Panc1 (cell line): ENCODE measurements around the gene GRIA2. TPM values are rescaled to one million over a fixed set of nuclear protein-coding genes. Genes with fewer than 3 reads are reported as not detected.

Source experiments
- ATAC-seq: fragments of 200-7000 bp; cut with Tn5 transposase; 2 replicates; pipeline ENCODE4 v1.9.1; 2020; ENCODE audit warnings: mild to moderate bottlenecking, moderate library complexity
- BruUV-seq: library from RNA; stranded (reverse); fragments of 400-500 nt; replicated peaks from 2 replicates; lab custom pipeline; 2021; lab: Mats Ljungman, UMichigan
- CTCF ChIA-PET: fragments of 300-600 bp; sonication (Branson Sonifier 250); formaldehyde crosslinking; loops from one replicate; lab custom pipeline; 2022; ENCODE audit warnings: antibody characterized with exemption; lab: Charles Lee
- POLR2A ChIA-PET: fragments of 300-600 bp; sonication (Branson Sonifier 250); formaldehyde crosslinking; loops from one replicate; lab custom pipeline; 2022; ENCODE audit warnings: antibody characterized with exemption; lab: Charles Lee
- DNase-seq: peaks from one replicate; pipeline ENCODE4 v3.0.0-alpha.2; 2010; ENCODE audit warnings: low read depth, low spot score
- H3K27ac ChIP-seq: 2 replicates; pipeline ENCODE4 v1.5.1; 2011; ENCODE audit warnings: mild to moderate bottlenecking, low read length, inconsistent platforms
- H3K27me3 ChIP-seq: fragments of 200-500 bp; sonication (Bioruptor generic); 2 replicates; pipeline ENCODE4 v1.6.0; 2014; ENCODE audit warnings: low read length, inconsistent platforms; ENCODE audit not compliant: control insufficient read depth, insufficient read depth
- H3K36me3 ChIP-seq: fragments of 200-500 bp; sonication (Bioruptor generic); 2 replicates; pipeline ENCODE4 v1.5.1; 2014; ENCODE audit warnings: inconsistent platforms, mild to moderate bottlenecking, low read length, moderate library complexity; ENCODE audit not compliant: control insufficient read depth, insufficient read depth
- H3K4me1 ChIP-seq: 2 replicates; pipeline ENCODE4 v1.5.1; 2011; ENCODE audit warnings: inconsistent platforms, mild to moderate bottlenecking, low read length, moderate library complexity; ENCODE audit not compliant: control insufficient read depth, insufficient read depth
- H3K4me3 ChIP-seq, 2 experiments: 2 replicates each; pipeline ENCODE4 v1.5.1; 2011 to 2012; ENCODE audit warnings: low read depth in 2 of 2, low read length in 2 of 2, mild to moderate bottlenecking in 2 of 2, inconsistent platforms in 1 of 2, moderate library complexity in 1 of 2
- H3K9me3 ChIP-seq: fragments of 200-500 bp; sonication (Bioruptor generic); 2 replicates; pipeline ENCODE4 v1.5.1; 2014; ENCODE audit warnings: low read depth, mild to moderate bottlenecking, inconsistent platforms, low read length, moderate library complexity; ENCODE audit not compliant: control insufficient read depth, insufficient read depth
- CTCF ChIP-seq: fragments of 450-650 bp; IDR thresholded peaks from 2 replicates; pipeline ENCODE4 v1.5.1; 2017; ENCODE audit warnings: mild to moderate bottlenecking
- POLR2AphosphoS5 ChIP-seq: IDR thresholded peaks from 2 replicates; pipeline ENCODE4 v1.6.1; 2012; ENCODE audit warnings: mild to moderate bottlenecking, low read depth, low read length, moderate library complexity
- REST ChIP-seq, 2 experiments: IDR thresholded peaks; 2 replicates each; pipeline ENCODE4 v1.6.1; 2011 to 2012; ENCODE audit warnings: low read depth in 2 of 2, control low read depth in 1 of 2, low read length in 1 of 2, mild to moderate bottlenecking in 1 of 2, moderate library complexity in 1 of 2; ENCODE audit not compliant: insufficient read depth in 1 of 2
- SIN3A ChIP-seq: IDR thresholded peaks from 2 replicates; pipeline ENCODE4 v1.6.1; 2012; ENCODE audit warnings: low read depth, mild to moderate bottlenecking, low read length, moderate library complexity, borderline replicate concordance; ENCODE audit not compliant: insufficient read depth
- TCF7L2 ChIP-seq: IDR thresholded peaks from 2 replicates; pipeline ENCODE4 v1.6.1; 2011; ENCODE audit warnings: mild to moderate bottlenecking, low read depth, low read length, inconsistent platforms
- in situ Hi-C: cut with HindIII; loops from 2 replicates; pipeline ENCODE4 v1.10.0; 2016; ENCODE audit warnings: low sequenced_read_pairs, low pct_unique_long_range_greater_than_20kb
- intact Hi-C: fragments of 100-400 bp; cut with micrococcal nuclease; formaldehyde crosslinking; loops from one replicate; pipeline ENCODE4 v1.10.0; 2022; ENCODE audit not compliant: unreplicated experiment
- total RNA-seq: library from RNA; stranded (reverse); gene quantifications from one replicate; pipeline ENCODE4 v1.2.1, GENCODE V29; 2021; ENCODE audit not compliant: unreplicated experiment

Gene GRIA2
- total RNA-seq, 1 experiment from 2014 or later: not detected

GRCh38 chr4:157287445-157287844 lies 66.9 kb downstream of the GRIA2 start:
- DNase-seq (no peak), ATAC-seq (no peak)
- TF ChIP-seq TCF7L2 (no peak), REST (IDR thresholded peaks at IDR 0.05; ENCODE audit: insufficient read depth in 1 of 2, low read depth in 2 of 2, low read length in 1 of 2) (no peak), POLR2AphosphoS5 (no peak), CTCF (no peak), SIN3A (no peak)
- H3K4me1 ChIP-seq: no peaks in the 10 kb centered on the region
- no peaks in the 10 kb centered on the region for H3K36me3 ChIP-seq
- H3K27ac ChIP-seq: no peak overlapping the region
- intact Hi-C loops (no loop called here), in situ Hi-C loops (no loop called here)
- no peaks in the 10 kb centered on the region for H3K9me3 ChIP-seq
- H3K4me3 ChIP-seq: no peak overlapping the region
- POLR2A ChIA-PET: no interaction called here
- BruUV-seq: no TSS peak
- no peaks in the 10 kb centered on the region for H3K27me3 ChIP-seq
- CTCF ChIA-PET: no interaction called here

- Histone ChIP-seq H3K27me3 (no peaks in the 10 kb centered on the region), H3K9me3 (no peaks in the 10 kb centered on the region), H3K27ac (no peak overlapping the region), H3K4me3 (no peak overlapping the region), H3K36me3 (no peaks in the 10 kb centered on the region), H3K4me1 (no peaks in the 10 kb centered on the region)
- intact Hi-C loops: no loop called here
- ChIA-PET POLR2A (no interaction called here), CTCF (no interaction called here)
- no peak for TF ChIP-seq SIN3A
- TF ChIP-seq REST (IDR thresholded peaks at IDR 0.05; ENCODE audit: insufficient read depth in 1 of 2, low read depth in 2 of 2, low read length in 1 of 2): no peak
- no peak for TF ChIP-seq POLR2AphosphoS5
- TF ChIP-seq CTCF: no peak
- BruUV-seq: no TSS peak
- DNase-seq (no peak), ATAC-seq (no peak)
- in situ Hi-C loops: no loop called here
Measured at GRCh38 chr4:157290622-157291021, 70.1 kb downstream of the GRIA2 start.
